HG02852 (cell line): ENCODE results near the gene MTHFD1L.

ENCODE experiments used
- ATAC-seq: cut with Tn5 transposase; IDR thresholded peaks from one replicate; pipeline ENCODE4 v1.9.1; 2021; ENCODE audit warnings: mild to moderate bottlenecking, moderate library complexity; ENCODE audit not compliant: unreplicated experiment

The MTHFD1L gene

GRCh38 chr6:151141685-151142084, 276.2 kb downstream of the MTHFD1L start:
- no peak for ATAC-seq

DNA sequence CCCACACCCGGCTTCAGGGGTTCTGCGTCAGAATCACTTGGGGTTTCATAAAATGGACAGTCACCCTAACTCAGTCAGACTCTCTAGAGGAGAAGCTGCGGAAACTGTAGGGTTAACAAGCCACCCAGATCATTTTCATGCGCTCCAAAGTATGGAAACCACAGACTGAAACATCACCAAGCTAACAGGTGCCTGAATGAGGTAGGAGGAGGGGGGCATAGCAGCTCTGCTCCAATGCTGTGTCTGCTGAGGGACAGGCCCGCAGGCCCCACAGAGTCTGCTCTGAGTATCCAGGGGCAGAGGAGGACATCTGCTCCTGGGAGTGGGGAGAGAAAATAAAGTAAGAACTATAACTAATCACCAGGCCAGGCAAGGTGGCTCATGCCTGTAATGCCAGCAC, 277.2 kb downstream of the MTHFD1L start:
- no peak for ATAC-seq

GRCh38 chr6:151143337-151143736, 277.8 kb downstream of the MTHFD1L start:
- no peak for ATAC-seq

DNA sequence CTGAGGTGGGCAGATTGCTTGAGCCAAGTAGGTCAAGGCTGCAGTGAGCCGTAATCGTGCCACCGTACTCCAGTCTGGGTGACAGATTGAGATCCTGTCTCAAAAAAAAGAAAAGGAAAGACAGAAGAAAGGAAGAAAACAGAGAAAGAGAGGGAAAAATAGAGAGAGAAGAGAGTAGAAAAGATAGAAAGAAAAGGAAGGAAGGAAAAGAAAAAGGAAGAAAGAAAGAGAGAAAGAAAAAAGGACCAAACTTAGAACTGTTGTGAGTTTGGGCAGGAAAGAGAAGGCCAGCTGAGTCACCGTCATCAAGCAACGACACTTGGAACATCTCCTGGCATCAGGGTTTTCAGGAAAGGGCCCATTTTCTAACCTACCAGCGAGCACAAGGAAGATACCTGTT, 278.3 kb downstream of the MTHFD1L start:
- ATAC-seq: no peak

DNA sequence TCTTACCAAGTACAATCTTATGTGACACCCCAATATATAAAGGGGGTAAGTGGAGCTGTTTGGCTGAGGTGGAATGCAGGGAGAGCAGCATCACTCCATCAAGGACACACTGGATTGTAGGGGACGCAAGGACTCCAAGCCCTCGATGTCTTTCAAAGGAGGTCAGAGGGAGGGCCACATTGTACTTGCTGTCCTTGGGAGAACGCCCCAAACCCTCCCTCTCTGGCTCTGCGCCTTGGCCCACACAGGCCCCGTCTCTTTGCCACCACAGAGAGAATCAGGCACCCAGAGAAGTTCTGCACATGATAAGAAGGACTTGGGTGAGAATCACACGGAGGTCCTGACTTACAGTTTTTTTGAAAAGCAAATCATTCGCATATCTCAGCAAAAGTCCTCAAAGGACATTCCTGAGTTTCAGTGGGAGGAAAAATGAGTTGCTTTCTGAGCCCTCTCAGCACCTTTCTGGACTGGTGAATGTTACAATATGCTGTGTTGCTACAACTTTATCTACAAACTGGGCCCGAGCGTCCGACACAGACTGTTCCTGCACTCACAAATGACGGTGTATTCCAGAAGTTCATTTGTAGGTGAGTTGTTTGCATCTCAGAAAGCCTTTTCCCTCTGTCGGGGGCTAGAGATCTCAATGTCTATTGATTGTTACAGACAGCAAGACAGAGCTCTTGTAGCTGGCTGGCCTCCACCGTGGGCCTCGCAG, 281.8 kb downstream of the MTHFD1L start:
- no peak for ATAC-seq

- no peak for ATAC-seq
Measured at GRCh38 chr6:151148111-151148510, 282.6 kb downstream of the MTHFD1L start.

DNA sequence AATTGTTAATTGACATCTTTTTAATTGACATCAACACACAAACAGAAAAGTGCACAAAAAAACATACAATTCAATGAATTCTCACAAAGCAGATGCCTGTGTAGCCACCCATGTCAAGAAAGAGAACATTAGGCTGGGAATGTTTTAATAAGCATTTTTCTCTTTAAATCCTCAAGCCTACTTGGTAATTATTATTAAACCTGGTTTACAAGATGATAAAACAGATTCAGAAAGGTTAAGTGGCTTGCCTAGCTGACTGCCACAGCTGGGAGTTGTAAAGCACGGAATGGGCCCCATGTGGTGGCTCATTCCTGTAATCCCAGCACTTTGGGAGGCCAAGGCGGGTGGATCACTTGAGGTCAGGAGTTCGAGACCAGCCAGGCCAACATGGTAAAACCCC, 284.3 kb downstream of the MTHFD1L start:
- no peak for ATAC-seq
